Measurements from ENCODE around the gene GNG7.

GNG7 gene

DNA sequence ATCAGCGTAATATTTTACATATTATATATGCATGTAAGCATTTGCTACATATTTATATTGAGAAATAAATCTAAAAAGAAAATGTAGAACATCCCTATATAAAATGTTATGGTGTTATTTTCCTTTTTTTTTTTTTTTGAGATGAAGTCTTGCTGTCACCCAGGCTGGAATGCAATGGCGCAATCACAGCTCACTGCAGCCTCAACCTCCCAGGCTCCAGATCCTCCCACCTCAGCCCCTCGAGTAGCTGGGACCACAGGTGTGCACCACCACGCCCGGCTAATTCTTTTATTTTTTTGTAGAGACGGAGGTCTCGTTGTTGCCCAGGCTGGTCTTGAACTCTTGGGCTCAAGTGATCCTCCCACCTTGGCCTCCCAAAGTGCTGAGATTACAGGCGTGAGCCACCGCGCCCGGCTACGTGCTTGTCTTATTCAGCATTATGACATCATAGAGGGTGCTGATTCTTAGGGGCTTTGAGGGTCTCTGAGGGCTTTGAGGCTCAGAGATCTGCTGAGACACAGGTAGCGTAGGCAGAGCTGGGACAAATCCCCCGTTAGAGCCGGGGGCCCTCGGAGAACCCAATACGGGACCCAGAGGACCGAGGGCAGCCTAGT lies 124.7 kb downstream of the GNG7 start:
- WGBS, 2 donors (ENCODE audit: extremely low coverage in 2 of 2, insufficient read length in 2 of 2, insufficient replicate concordance in 1 of 2), result no CpG with 5 or more reads among the region's 18 CpGs
- H2AK5ac ChIP-seq (ENCODE audit: low read depth, low read length), result peak overlapping the region; percentile 37
- no peak overlapping the region for H2AFZ ChIP-seq (ENCODE audit: low read length)
- H2BK5ac ChIP-seq (ENCODE audit: low read length), result no peak overlapping the region
- peak overlapping the region; percentile 67 for H2BK15ac ChIP-seq (ENCODE audit: low read length)
- peaks cover 0 to 11% (median 0%) of the 10 kb centered on the region in 3 experiments for H3K27me3 ChIP-seq (ENCODE audit: control insufficient read depth in 3 of 3, insufficient read depth in 3 of 3, low read depth in 1 of 3, low read length in 3 of 3)
- no peak overlapping the region for H3K4ac ChIP-seq (ENCODE audit: low read length)
- H2BK12ac ChIP-seq (ENCODE audit: low read length), result no peak overlapping the region
- peak overlapping the region; percentile 38 for H3K18ac ChIP-seq (ENCODE audit: low read length)
- peaks cover 5 to 9% of the 10 kb centered on the region in 2 donors for H3K4me1 ChIP-seq (ENCODE audit: control insufficient read depth in 2 of 2, insufficient read depth in 1 of 2, low read depth in 1 of 2, low read length in 2 of 2)
- no peak overlapping the region for H3K23ac ChIP-seq (ENCODE audit: low read depth, low read length, poor library complexity)
- no peak overlapping the region for H3K27ac ChIP-seq (replicated peaks; ENCODE audit: low read length)
- H3K14ac ChIP-seq (ENCODE audit: low read length), result no peak overlapping the region
- no peaks in the 10 kb centered on the region for H3K9me3 ChIP-seq (replicated peaks in 1 of 2; ENCODE audit: control insufficient read depth in 2 of 2, insufficient read depth in 1 of 2, low read depth in 1 of 2, low read length in 2 of 2)
- H3K4me2 ChIP-seq (ENCODE audit: insufficient read depth, low read length, poor library complexity, severe bottlenecking), result no peak overlapping the region
- no peak overlapping the region for H3K9ac ChIP-seq (ENCODE audit: low read depth, low read length, poor library complexity)
- no peak overlapping the region for H4K8ac ChIP-seq (ENCODE audit: low read depth, low read length)
- no peak overlapping the region for H3K4me3 ChIP-seq (ENCODE audit: low read length in 2 of 2)
- no peaks in the 10 kb centered on the region for H3K79me1 ChIP-seq (ENCODE audit: low read depth, low read length)
- H2BK120ac ChIP-seq (ENCODE audit: low read depth, low read length), result no peak overlapping the region
- no peak overlapping the region for H4K91ac ChIP-seq (ENCODE audit: low read depth, low read length, poor library complexity)
- DNase-seq (ENCODE audit: low spot score), result no peak
- no peaks in the 10 kb centered on the region for H3K36me3 ChIP-seq (replicated peaks in 1 of 2; ENCODE audit: control insufficient read depth in 2 of 2, insufficient read depth in 2 of 2, low read length in 2 of 2)

DNA sequence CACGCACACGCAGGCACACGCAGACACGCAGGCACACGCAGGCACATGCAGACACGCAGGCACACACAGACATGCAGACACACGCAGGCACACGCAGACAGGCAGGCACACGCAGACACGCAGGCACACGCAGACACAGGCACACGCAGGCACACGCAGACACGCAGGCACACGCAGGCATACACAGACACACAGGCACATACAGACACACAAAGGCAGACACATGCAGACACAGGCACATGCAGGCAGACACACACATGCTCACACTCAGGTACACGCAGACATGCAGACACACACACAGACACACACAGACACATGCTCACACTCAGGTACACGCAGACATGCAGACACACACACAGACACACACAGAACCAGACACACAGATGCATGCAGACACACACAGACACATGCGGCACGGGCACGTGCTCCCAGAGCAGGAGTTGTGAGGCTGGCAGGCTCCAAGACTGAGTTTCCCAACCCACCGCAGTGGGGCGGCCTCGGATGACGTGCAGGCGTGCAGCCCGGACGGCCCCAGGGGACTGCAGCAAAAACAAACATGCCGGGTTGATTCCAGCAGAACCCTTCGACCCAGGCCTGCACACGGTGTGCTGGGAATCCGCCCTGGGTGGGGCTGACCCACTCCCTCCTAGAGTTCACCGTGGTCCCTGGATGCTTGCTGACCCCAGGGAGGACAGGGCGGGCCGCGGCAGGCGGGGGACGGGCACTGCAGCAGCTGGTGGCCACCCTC lies 126.6 kb downstream of the GNG7 start:
- peak overlapping the region; percentile 83 for H2AK5ac ChIP-seq (ENCODE audit: low read depth, low read length)
- DNase-seq (ENCODE audit: low spot score), result no peak
- no peak overlapping the region for H3K27ac ChIP-seq (replicated peaks; ENCODE audit: low read length)
- H3K18ac ChIP-seq (ENCODE audit: low read length), result peak overlapping the region; percentile 35
- peak overlapping the region; percentile 90 for H2BK12ac ChIP-seq (ENCODE audit: low read length)
- no peaks in the 10 kb centered on the region for H3K9me3 ChIP-seq (replicated peaks in 1 of 2; ENCODE audit: control insufficient read depth in 2 of 2, insufficient read depth in 1 of 2, low read depth in 1 of 2, low read length in 2 of 2)
- H2BK120ac ChIP-seq (ENCODE audit: low read depth, low read length), result no peak overlapping the region
- no peak overlapping the region for H3K4me2 ChIP-seq (ENCODE audit: insufficient read depth, low read length, poor library complexity, severe bottlenecking)
- H3K27me3 ChIP-seq (ENCODE audit: control insufficient read depth in 3 of 3, insufficient read depth in 3 of 3, low read depth in 1 of 3, low read length in 3 of 3), result peaks cover 0 to 11% (median 0%) of the 10 kb centered on the region in 3 experiments
- no CpG with 5 or more reads among the region's 37 CpGs for WGBS, 2 donors (ENCODE audit: extremely low coverage in 2 of 2, insufficient read length in 2 of 2, insufficient replicate concordance in 1 of 2)
- H3K4ac ChIP-seq (ENCODE audit: low read length), result peak overlapping the region; percentile 10
- no peaks in the 10 kb centered on the region for H3K79me1 ChIP-seq (ENCODE audit: low read depth, low read length)
- H4K8ac ChIP-seq (ENCODE audit: low read depth, low read length), result peak overlapping the region; percentile 17
- peak overlapping the region in 1 of 2 donors; percentile 58 for H3K4me3 ChIP-seq (ENCODE audit: low read length in 2 of 2)
- no peak overlapping the region for H2BK5ac ChIP-seq (ENCODE audit: low read length)
- H3K9ac ChIP-seq (ENCODE audit: low read depth, low read length, poor library complexity), result peak overlapping the region; percentile 70
- H3K23ac ChIP-seq (ENCODE audit: low read depth, low read length, poor library complexity), result peak overlapping the region; percentile 22
- H3K36me3 ChIP-seq (replicated peaks in 1 of 2; ENCODE audit: control insufficient read depth in 2 of 2, insufficient read depth in 2 of 2, low read length in 2 of 2), result no peaks in the 10 kb centered on the region
- no peak overlapping the region for H2AFZ ChIP-seq (ENCODE audit: low read length)
- peak overlapping the region; percentile 19 for H2BK15ac ChIP-seq (ENCODE audit: low read length)
- peaks cover 5 to 9% of the 10 kb centered on the region in 2 donors for H3K4me1 ChIP-seq (ENCODE audit: control insufficient read depth in 2 of 2, insufficient read depth in 1 of 2, low read depth in 1 of 2, low read length in 2 of 2)
- H4K91ac ChIP-seq (ENCODE audit: low read depth, low read length, poor library complexity), result peak overlapping the region; percentile 95
- H3K14ac ChIP-seq (ENCODE audit: low read length), result peak overlapping the region; percentile 10

GRCh38 chr19:2574971-2575630 lies 127.4 kb downstream of the GNG7 start:
- Histone ChIP-seq H3K9me3 (replicated peaks in 1 of 2; ENCODE audit: control insufficient read depth in 2 of 2, insufficient read depth in 1 of 2, low read depth in 1 of 2, low read length in 2 of 2) (peaks cover 0 to 4% of the 10 kb centered on the region in 2 donors), H3K23ac (ENCODE audit: low read depth, low read length, poor library complexity) (peak overlapping the region; percentile 22), H3K4me2 (ENCODE audit: insufficient read depth, low read length, poor library complexity, severe bottlenecking) (no peak overlapping the region), H3K36me3 (replicated peaks in 1 of 2; ENCODE audit: control insufficient read depth in 2 of 2, insufficient read depth in 2 of 2, low read length in 2 of 2) (no peaks in the 10 kb centered on the region), H2AK5ac (ENCODE audit: low read depth, low read length) (no peak overlapping the region), H3K79me1 (ENCODE audit: low read depth, low read length) (no peaks in the 10 kb centered on the region), H3K27me3 (ENCODE audit: control insufficient read depth in 3 of 3, insufficient read depth in 3 of 3, low read depth in 1 of 3, low read length in 3 of 3) (peaks cover 0 to 11% (median 0%) of the 10 kb centered on the region in 3 experiments), H3K4me1 (ENCODE audit: control insufficient read depth in 2 of 2, insufficient read depth in 1 of 2, low read depth in 1 of 2, low read length in 2 of 2) (peaks cover 5 to 9% of the 10 kb centered on the region in 2 donors), H4K8ac (ENCODE audit: low read depth, low read length) (peak overlapping the region; percentile 17), H2BK120ac (ENCODE audit: low read depth, low read length) (no peak overlapping the region), H3K14ac (ENCODE audit: low read length) (peak overlapping the region; percentile 10), H4K91ac (ENCODE audit: low read depth, low read length, poor library complexity) (peak overlapping the region; percentile 95), H3K27ac (replicated peaks; ENCODE audit: low read length) (no peak overlapping the region), H2BK15ac (ENCODE audit: low read length) (no peak overlapping the region), H3K9ac (ENCODE audit: low read depth, low read length, poor library complexity) (peak overlapping the region; percentile 70), H2BK12ac (ENCODE audit: low read length) (peak overlapping the region; percentile 90), H3K4ac (ENCODE audit: low read length) (no peak overlapping the region), H3K18ac (ENCODE audit: low read length) (no peak overlapping the region), H2AFZ (ENCODE audit: low read length) (no peak overlapping the region), H3K4me3 (ENCODE audit: low read length in 2 of 2) (peak overlapping the region in 1 of 2 donors; percentile 41), H2BK5ac (ENCODE audit: low read length) (no peak overlapping the region)
- WGBS, 2 donors (ENCODE audit: extremely low coverage in 2 of 2, insufficient read length in 2 of 2, insufficient replicate concordance in 1 of 2), result no CpG with 5 or more reads among the region's 19 CpGs
- no peak for DNase-seq (ENCODE audit: low spot score)

DNA sequence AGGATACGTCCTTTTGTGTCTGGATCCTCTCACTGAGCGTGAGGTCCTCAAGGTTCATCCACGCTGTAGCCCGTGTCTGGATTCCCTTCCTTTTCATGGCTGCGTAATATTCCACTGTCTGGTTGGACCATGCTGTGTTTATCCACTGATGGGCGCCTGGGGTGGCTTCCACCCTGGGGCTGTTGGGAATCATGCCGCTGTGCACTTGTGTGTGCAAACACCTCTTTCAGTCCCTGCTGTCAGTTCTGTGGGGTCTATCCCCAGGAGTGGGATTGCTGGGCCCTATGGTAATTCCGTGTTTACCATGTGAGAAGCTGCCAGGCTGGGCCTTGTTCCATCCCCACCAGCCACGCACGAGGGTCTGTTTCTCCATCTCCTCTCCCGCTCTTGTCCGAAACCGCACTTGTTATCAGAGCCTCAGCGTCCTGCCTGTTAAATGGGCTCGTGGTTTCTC lies 128.0 kb downstream of the GNG7 start:
- H3K18ac ChIP-seq (ENCODE audit: low read length), result peak overlapping the region; percentile 27
- DNase-seq (ENCODE audit: low spot score), result no peak

More for the DNA sequence above, 128.0 kb downstream of the GNG7 start:
- Histone ChIP-seq H3K14ac (ENCODE audit: low read length) (no peak overlapping the region), H3K27ac (replicated peaks; ENCODE audit: low read length) (no peak overlapping the region), H3K9me3 (replicated peaks in 1 of 2; ENCODE audit: control insufficient read depth in 2 of 2, insufficient read depth in 1 of 2, low read depth in 1 of 2, low read length in 2 of 2) (peaks cover 0 to 6% of the 10 kb centered on the region in 2 donors), H4K91ac (ENCODE audit: low read depth, low read length, poor library complexity) (no peak overlapping the region), H2BK120ac (ENCODE audit: low read depth, low read length) (no peak overlapping the region), H3K27me3 (ENCODE audit: control insufficient read depth in 3 of 3, insufficient read depth in 3 of 3, low read depth in 1 of 3, low read length in 3 of 3) (peaks cover 0 to 11% (median 0%) of the 10 kb centered on the region in 3 experiments), H2BK12ac (ENCODE audit: low read length) (no peak overlapping the region), H2BK15ac (ENCODE audit: low read length) (no peak overlapping the region), H3K4ac (ENCODE audit: low read length) (no peak overlapping the region), H2AK5ac (ENCODE audit: low read depth, low read length) (peak overlapping the region; percentile 36), H4K8ac (ENCODE audit: low read depth, low read length) (no peak overlapping the region), H3K4me1 (ENCODE audit: control insufficient read depth in 2 of 2, insufficient read depth in 1 of 2, low read depth in 1 of 2, low read length in 2 of 2) (peaks cover 5 to 6% of the 10 kb centered on the region in 2 donors), H3K9ac (ENCODE audit: low read depth, low read length, poor library complexity) (no peak overlapping the region), H3K79me1 (ENCODE audit: low read depth, low read length) (no peaks in the 10 kb centered on the region), H3K23ac (ENCODE audit: low read depth, low read length, poor library complexity) (peak overlapping the region; percentile 37), H3K4me3 (ENCODE audit: low read length in 2 of 2) (no peak overlapping the region), H2BK5ac (ENCODE audit: low read length) (no peak overlapping the region), H2AFZ (ENCODE audit: low read length) (no peak overlapping the region), H3K4me2 (ENCODE audit: insufficient read depth, low read length, poor library complexity, severe bottlenecking) (no peak overlapping the region), H3K36me3 (replicated peaks in 1 of 2; ENCODE audit: control insufficient read depth in 2 of 2, insufficient read depth in 2 of 2, low read length in 2 of 2) (no peaks in the 10 kb centered on the region)
- WGBS, 2 donors (ENCODE audit: extremely low coverage in 2 of 2, insufficient read length in 2 of 2, insufficient replicate concordance in 1 of 2), result no CpG with 5 or more reads among the region's 15 CpGs

All from neuronal stem cell (in vitro differentiated cells).